ENCODE data around the gene PCYT1B. TPM values are rescaled to one million over a fixed set of nuclear protein-coding genes. Genes with fewer than 3 reads are reported as not detected.
A peak's percentile ranks its signal among the peaks of the same experiment; 100 is the strongest.

Gene PCYT1B
- total and polyA plus RNA-seq, 8 donors, result 0.06 to 3.1 (median 0.21) TPM; not detected in 4

DNA sequence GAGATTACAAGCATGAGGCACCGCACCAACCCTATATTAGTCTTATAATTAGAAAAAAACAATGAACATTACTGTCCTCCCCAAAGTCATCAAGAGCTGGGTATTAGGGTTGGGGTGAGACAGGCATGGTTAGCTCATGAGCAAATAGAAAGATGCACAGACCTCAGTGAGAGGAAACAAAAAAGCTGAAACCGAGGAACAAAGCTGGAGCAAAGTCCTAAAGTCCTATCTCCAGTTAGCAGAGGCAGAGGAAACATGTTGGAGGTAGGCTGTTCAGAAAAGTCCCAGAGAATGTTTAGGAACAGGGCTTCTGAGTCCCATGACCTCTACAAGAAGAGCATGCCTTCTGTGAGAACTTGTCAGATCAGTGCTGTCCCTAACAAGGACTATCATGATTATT, 4.6 kb upstream of the PCYT1B start:
- H3K4me3 ChIP-seq, result no peak overlapping the region
- no peak overlapping the region for H3K27ac ChIP-seq
- no peaks in the 10 kb centered on the region for H3K36me3 ChIP-seq
- no peaks in the 10 kb centered on the region for H3K9me3 ChIP-seq
- intact Hi-C loops (cut with DNase I; ENCODE audit: low total_unique reads), result no loop called here
- H3K4me1 ChIP-seq, result peaks cover 0 to 9% (median 5%) of the 10 kb centered on the region in 4 donors
- peaks cover 0 to 11% (median 0%) of the 10 kb centered on the region in 3 donors for H3K27me3 ChIP-seq
- TF ChIP-seq, protein P1, sequence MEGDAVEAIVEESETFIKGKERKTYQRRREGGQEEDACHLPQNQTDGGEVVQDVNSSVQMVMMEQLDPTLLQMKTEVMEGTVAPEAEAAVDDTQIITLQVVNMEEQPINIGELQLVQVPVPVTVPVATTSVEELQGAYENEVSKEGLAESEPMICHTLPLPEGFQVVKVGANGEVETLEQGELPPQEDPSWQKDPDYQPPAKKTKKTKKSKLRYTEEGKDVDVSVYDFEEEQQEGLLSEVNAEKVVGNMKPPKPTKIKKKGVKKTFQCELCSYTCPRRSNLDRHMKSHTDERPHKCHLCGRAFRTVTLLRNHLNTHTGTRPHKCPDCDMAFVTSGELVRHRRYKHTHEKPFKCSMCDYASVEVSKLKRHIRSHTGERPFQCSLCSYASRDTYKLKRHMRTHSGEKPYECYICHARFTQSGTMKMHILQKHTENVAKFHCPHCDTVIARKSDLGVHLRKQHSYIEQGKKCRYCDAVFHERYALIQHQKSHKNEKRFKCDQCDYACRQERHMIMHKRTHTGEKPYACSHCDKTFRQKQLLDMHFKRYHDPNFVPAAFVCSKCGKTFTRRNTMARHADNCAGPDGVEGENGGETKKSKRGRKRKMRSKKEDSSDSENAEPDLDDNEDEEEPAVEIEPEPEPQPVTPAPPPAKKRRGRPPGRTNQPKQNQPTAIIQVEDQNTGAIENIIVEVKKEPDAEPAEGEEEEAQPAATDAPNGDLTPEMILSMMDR (IDR thresholded peaks at IDR 0.05), result no peak
- no peak for TF ChIP-seq POLR2A (IDR thresholded peaks at IDR 0.05)
- no peak for TF ChIP-seq EP300 (IDR thresholded peaks at IDR 0.05)
- TF ChIP-seq POLR2AphosphoS5 (IDR thresholded peaks at IDR 0.05), result no peak
- no peak for DNase-seq
- WGBS, 5 donors, result 73 to 86% (median 80%) methylated on average over 2 of the region's 2 CpGs

- Histone ChIP-seq H3K9me3 (no peaks in the 10 kb centered on the region), H3K36me3 (no peaks in the 10 kb centered on the region), H3K4me3 (no peak overlapping the region), H3K27ac (no peak overlapping the region), H3K27me3 (peaks cover 0 to 20% (median 0%) of the 10 kb centered on the region in 3 donors), H3K4me1 (peaks cover 0 to 15% (median 7%) of the 10 kb centered on the region in 4 donors)
- DNase-seq, result no peak
- WGBS, 5 donors, result 77 to 84% (median 79%) methylated on average over 6 of the region's 6 CpGs
- TF ChIP-seq, protein P1 (IDR thresholded peaks at IDR 0.05), result no peak
- TF ChIP-seq POLR2A (IDR thresholded peaks at IDR 0.05), result no peak
- no peak for TF ChIP-seq POLR2AphosphoS5 (IDR thresholded peaks at IDR 0.05)
- no peak for TF ChIP-seq EP300 (IDR thresholded peaks at IDR 0.05)
- intact Hi-C loops (cut with DNase I; ENCODE audit: low total_unique reads), result no loop called here
Observed at GRCh38 chrX:24648495-24648894, 1.3 kb upstream of the PCYT1B start.

GRCh38 chrX:24646745-24647182, 383 bp downstream of the PCYT1B start:
- DNase-seq, result peak in 1 of 2 donors; percentile 31
- intact Hi-C loops (cut with DNase I; ENCODE audit: low total_unique reads), result no loop called here
- TF ChIP-seq POLR2A (IDR thresholded peaks at IDR 0.05), result no peak
- TF ChIP-seq, protein P1 (IDR thresholded peaks at IDR 0.05), result no peak
- TF ChIP-seq POLR2AphosphoS5 (IDR thresholded peaks at IDR 0.05), result no peak
- no peak for TF ChIP-seq EP300 (IDR thresholded peaks at IDR 0.05)
- no peaks in the 10 kb centered on the region for H3K36me3 ChIP-seq
- peaks cover 0 to 20% (median 0%) of the 10 kb centered on the region in 3 donors for H3K27me3 ChIP-seq
- H3K27ac ChIP-seq, result no peak overlapping the region
- no peaks in the 10 kb centered on the region for H3K9me3 ChIP-seq
- H3K4me3 ChIP-seq, result peak overlapping the region; percentile 21 to 32 (median 26)
- H3K4me1 ChIP-seq, result peaks cover 0 to 15% (median 7%) of the 10 kb centered on the region in 4 donors
- WGBS, 5 donors, result 2 to 21% (median 9%) methylated on average over 11 to 13 of the region's 13 CpGs

DNA sequence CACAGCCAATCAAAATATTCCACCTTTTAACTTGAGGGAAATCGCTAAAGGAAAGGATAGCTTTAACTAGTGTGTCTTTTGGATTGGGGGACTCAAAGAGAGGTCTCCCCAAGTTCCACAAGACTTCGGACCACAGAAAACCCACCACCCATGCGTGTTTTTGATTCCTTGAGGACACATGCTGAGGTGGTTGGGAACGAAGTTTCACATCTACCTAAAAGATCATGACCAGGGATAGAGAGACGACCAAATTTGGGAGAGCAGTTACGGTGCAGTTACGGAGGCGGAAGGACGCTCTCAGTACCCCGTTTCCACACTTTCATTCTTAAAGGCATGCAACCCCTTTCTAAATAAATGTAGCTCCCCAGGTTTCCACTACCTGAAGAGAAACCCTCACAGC, 1.1 kb downstream of the PCYT1B start:
- peak in 1 of 2 donors; percentile 8 for DNase-seq
- H3K9me3 ChIP-seq, result no peaks in the 10 kb centered on the region
- intact Hi-C loops (cut with DNase I; ENCODE audit: low total_unique reads), result no loop called here
- H3K4me1 ChIP-seq, result peaks cover 0 to 15% (median 7%) of the 10 kb centered on the region in 4 donors
- no peaks in the 10 kb centered on the region for H3K36me3 ChIP-seq
- peaks cover 0 to 20% (median 0%) of the 10 kb centered on the region in 3 donors for H3K27me3 ChIP-seq
- TF ChIP-seq, protein P1 (IDR thresholded peaks at IDR 0.05), result no peak
- TF ChIP-seq POLR2A (IDR thresholded peaks at IDR 0.05) (no peak), EP300 (IDR thresholded peaks at IDR 0.05) (no peak), POLR2AphosphoS5 (IDR thresholded peaks at IDR 0.05) (no peak)
- peak overlapping the region in 1 of 4 donors; percentile 32 for H3K4me3 ChIP-seq
- H3K27ac ChIP-seq, result no peak overlapping the region
- WGBS, 5 donors, result 7 to 48% (median 34%) methylated on average over 10 of the region's 10 CpGs

Data from stomach (tissue), 9 donors.